Activated B cell treated with CpG ODN at 0.5 μM for 24 hours (primary cell): Measurements from ENCODE around the gene NOP53. TPM values are rescaled to one million over a fixed set of nuclear protein-coding genes. Genes with fewer than 3 reads are reported as not detected.

Experiments
- ATAC-seq: fragments of 200-7000 bp; cut with Tn5 transposase; one replicate; pipeline ENCODE4 v1.10.0; 2021; ENCODE audit warnings: low read depth, mild to moderate bottlenecking, moderate library complexity
- CTCF ChIA-PET: fragments of 350-600 bp; sonication (Branson Sonifier 250); formaldehyde crosslinking; loops from one replicate; lab custom pipeline; 2021; ENCODE audit warnings: antibody characterized with exemption; lab: Charles Lee
- POLR2A ChIA-PET: fragments of 350-600 bp; sonication (Branson Sonifier 250); formaldehyde crosslinking; loops from one replicate; lab custom pipeline; 2021; ENCODE audit warnings: antibody characterized with exemption; lab: Charles Lee
- DNase-seq: peaks from one replicate; pipeline ENCODE4 v3.0.0; 2022
- H3K27ac Mint-ChIP-seq: one replicate; pipeline ENCODE4 v1.8.0; 2020; ENCODE audit warnings: mixed read lengths
- H3K27me3 Mint-ChIP-seq: one replicate; pipeline ENCODE4 v1.8.0; 2021; ENCODE audit warnings: mixed read lengths
- H3K36me3 Mint-ChIP-seq: one replicate; pipeline ENCODE4 v1.8.0; 2021; ENCODE audit warnings: low read depth, mixed read lengths
- H3K4me1 Mint-ChIP-seq: one replicate; pipeline ENCODE4 v1.8.0; 2021; ENCODE audit warnings: mixed read lengths
- H3K4me3 Mint-ChIP-seq: one replicate; pipeline ENCODE4 v1.8.0; 2020; ENCODE audit warnings: mild to moderate bottlenecking, mixed read lengths
- H3K9me3 Mint-ChIP-seq: one replicate; pipeline ENCODE4 v1.8.0; 2020; ENCODE audit warnings: mixed read lengths
- CTCF ChIP-seq: fragments of 200-600 bp; IDR thresholded peaks from one replicate; pipeline ENCODE4 v1.8.0; 2022; ENCODE audit warnings: antibody characterized with exemption, mild to moderate bottlenecking
- intact Hi-C: fragments of 100-400 bp; cut with micrococcal nuclease; formaldehyde crosslinking; loops from one replicate; pipeline ENCODE4 v1.15.1; 2024
- total RNA-seq: library from RNA; stranded (reverse); gene quantifications from 2 replicates; pipeline ENCODE4 v1.2.3, GENCODE V29; 2022

The NOP53 gene
- total RNA-seq, 1 donor from 2014 or later: 695 TPM

GRCh38 chr19:47806435-47806834, 61.1 kb downstream of the NOP53 start:
- TF ChIP-seq CTCF: no peak
- Mint-ChIP-seq H3K4me3 (no peak overlapping the region), H3K36me3 (no peaks in the 10 kb centered on the region), H3K27me3 (no peaks in the 10 kb centered on the region), H3K27ac (no peak overlapping the region), H3K9me3 (peaks cover 2% of the 10 kb centered on the region), H3K4me1 (no peaks in the 10 kb centered on the region)
- ChIA-PET CTCF (no interaction called here), POLR2A (no interaction called here)
- ATAC-seq: no peak
- DNase-seq: no peak
- intact Hi-C loops: no loop called here

Other genes starting within 250 kb of the NOP53 start
- gene NAPA, start 230.5 kb upstream of the NOP53 start, total RNA-seq: 56.8 and 70.6 TPM in 2 replicates
- gene ZNF541, start 172.4 kb upstream of the NOP53 start, total RNA-seq: not detected in 2 replicates
- gene BICRA, start 136.4 kb upstream of the NOP53 start, total RNA-seq: 15.9 and 16.0 TPM in 2 replicates
- not detected in 2 replicates for gene EHD2, start 32.1 kb upstream of the NOP53 start, total RNA-seq
- 24.8 and 27.6 TPM in 2 replicates for gene SELENOW, start 33.2 kb downstream of the NOP53 start, total RNA-seq
- not detected in 2 replicates for gene TPRX1, start 59.0 kb downstream of the NOP53 start, total RNA-seq
- gene CRX, start 76.4 kb downstream of the NOP53 start, total RNA-seq: not detected in 2 replicates
- not detected in 2 replicates for gene TPRX2, start 113.7 kb downstream of the NOP53 start, total RNA-seq
- gene SULT2A1, start 140.8 kb downstream of the NOP53 start, total RNA-seq: not detected in 2 replicates
- not detected in 2 replicates for gene BSPH1, start 246.6 kb downstream of the NOP53 start, total RNA-seq
- not detected in 2 replicates for gene ELSPBP1, start 249.1 kb downstream of the NOP53 start, total RNA-seq